Suprapubic skin (tissue), 4 donors: ENCODE measurements around the gene DUSP15.

Source experiments
- CTCF ChIP-seq, 2 donors: fragments of 200-600 bp in 1 of 2; fragments of 450-650 bp in 1 of 2; sonication (generic) in 1 of 2; IDR thresholded peaks; one replicate each; pipeline ENCODE4 v1.5.1; 2016 to 2019; ENCODE audit warnings: antibody characterized with exemption in 2 of 2, mild to moderate bottlenecking in 1 of 2, moderate library complexity in 1 of 2
- EP300 ChIP-seq: sonication (generic); formaldehyde crosslinking; IDR thresholded peaks from one replicate; pipeline ENCODE4 v1.6.1; 2017; ENCODE audit warnings: antibody characterized with exemption
- POLR2AphosphoS5 ChIP-seq, 3 donors: sonication (generic); formaldehyde crosslinking; IDR thresholded peaks; one replicate each; pipeline ENCODE4 v1.6.1; 2017; ENCODE audit warnings: antibody characterized with exemption in 3 of 3

GRCh38 chr20:31860390-31861134 lies 9.8 kb downstream of the DUSP15 start:
- TF ChIP-seq CTCF (IDR thresholded peaks at IDR 0.05) (no peak), EP300 (no peak), POLR2AphosphoS5 (IDR thresholded peaks at IDR 0.05) (no peak)
